HL-60 (cell line): ENCODE results near the gene CDC6.

ENCODE experiments used
- DNase-seq, 2 experiments: peaks; one replicate each; pipeline ENCODE4 v3.0.0-alpha.2; 2010 to 2020; ENCODE audit warnings: low read depth in 1 of 2, low spot score in 1 of 2
- H3K27ac ChIP-seq: fragments of 250-450 bp; sonication (Bioruptor Pico); replicated peaks from 2 replicates; pipeline ENCODE4 v1.5.1; 2020; ENCODE audit warnings: mild to moderate bottlenecking, moderate library complexity
- H3K27me3 ChIP-seq: fragments of 250-450 bp; sonication (Bioruptor Pico); 2 replicates; pipeline ENCODE4 v1.5.1; 2021; ENCODE audit warnings: mild to moderate bottlenecking, moderate library complexity; ENCODE audit not compliant: insufficient read depth, poor library complexity, severe bottlenecking
- H3K4me3 ChIP-seq: replicated peaks from 2 replicates; pipeline ENCODE4 v1.5.1; 2011; ENCODE audit warnings: mild to moderate bottlenecking, control low read depth, low read length; ENCODE audit not compliant: insufficient read depth
- CTCF ChIP-seq: IDR thresholded peaks from one replicate; pipeline ENCODE4 v1.5.1; 2011; ENCODE audit warnings: low read length, control low read depth, inconsistent platforms; ENCODE audit not compliant: insufficient read depth
- GABPA ChIP-seq: IDR thresholded peaks from 2 replicates; pipeline ENCODE4 v1.6.1; 2012; ENCODE audit warnings: low read depth
- POLR2AphosphoS5 ChIP-seq: IDR thresholded peaks from 2 replicates; pipeline ENCODE4 v1.6.1; 2012; ENCODE audit warnings: low read depth
- REST ChIP-seq: IDR thresholded peaks from 2 replicates; pipeline ENCODE4 v1.6.1; 2012; ENCODE audit warnings: low read depth; ENCODE audit not compliant: insufficient replicate concordance
- SPI1 ChIP-seq: IDR thresholded peaks from 2 replicates; pipeline ENCODE4 v1.6.1; 2012; ENCODE audit warnings: low read depth, mild to moderate bottlenecking, borderline replicate concordance

Gene CDC6

GRCh38 chr17:40352237-40352778 is 64.6 kb downstream of the CDC6 start:
- Histone ChIP-seq H3K4me3 (no peak overlapping the region), H3K27me3 (no peaks in the 10 kb centered on the region), H3K27ac (no peak overlapping the region; the same call in 1 of the 2 replicates)
- TF ChIP-seq GABPA (no peak), POLR2AphosphoS5 (no peak), CTCF (no peak), SPI1 (no peak), REST (no peak)
- DNase-seq, result no peak

GRCh38 chr17:40352779-40353394 is 65.2 kb downstream of the CDC6 start:
- H3K27ac ChIP-seq, result peak overlapping the region; percentile 10; the same call in 1 of the 2 replicates
- DNase-seq, result peak; percentile 68 to 87
- no peak for TF ChIP-seq SPI1
- no peak for TF ChIP-seq REST
- no peak for TF ChIP-seq POLR2AphosphoS5
- TF ChIP-seq GABPA, result no peak
- TF ChIP-seq CTCF, result no peak
- H3K4me3 ChIP-seq, result no peak overlapping the region
- H3K27me3 ChIP-seq, result no peaks in the 10 kb centered on the region
